HCT116 (cell line): ENCODE measurements around the gene CDK14. TPM values are rescaled to one million over a fixed set of nuclear protein-coding genes. Genes with fewer than 3 reads are reported as not detected.

ENCODE experiments used
- ATAC-seq: fragments of 200-7000 bp; cut with Tn5 transposase; 2 replicates; pipeline ENCODE4 v1.9.1; 2020; ENCODE audit warnings: mild to moderate bottlenecking, moderate library complexity
- BruUV-seq: library from RNA; stranded (reverse); fragments of 400-500 nt; replicated peaks from 2 replicates; lab custom pipeline; 2021; lab: Mats Ljungman, UMichigan
- CTCF ChIA-PET: fragments of 300-600 bp; sonication (Branson Sonifier 250); formaldehyde crosslinking; loops from one replicate; lab custom pipeline; 2021; ENCODE audit warnings: antibody characterized with exemption; lab: Charles Lee
- POLR2A ChIA-PET: fragments of 300-600, 350-600 bp; sonication (Branson Sonifier 250); formaldehyde crosslinking; loops from one replicate; lab custom pipeline; 2021; ENCODE audit warnings: antibody characterized with exemption; lab: Charles Lee
- RAD21 ChIA-PET, 2 experiments: fragments of 300-600 bp; sonication (Branson Sonifier 250); formaldehyde crosslinking; loops; one replicate each; lab custom pipeline; 2023; ENCODE audit warnings: low total read pairs in 2 of 2; ENCODE audit not compliant: uncharacterized antibody in 2 of 2, unreplicated experiment in 2 of 2, low non-redundant PET in 1 of 2; lab: Charles Lee
- DNase-seq: peaks from one replicate; pipeline ENCODE4 v3.0.0-alpha.2; 2010; ENCODE audit warnings: low read depth, low spot score
- H2AFZ ChIP-seq: fragments of 200-600 bp; shearing (Covaris generic), sonication (generic); 2 replicates; pipeline ENCODE4 v1.6.1; 2017; ENCODE audit warnings: low read depth, mixed run types, mixed read lengths, antibody characterized with exemption, low read length; ENCODE audit not compliant: poor library complexity, severe bottlenecking
- H3K27ac ChIP-seq: 2 replicates; pipeline ENCODE4 v1.5.1; 2012; ENCODE audit warnings: low read depth, low read length
- H3K27me3 ChIP-seq: fragments of 200-600 bp; sonication (generic); 2 replicates; pipeline ENCODE4 v1.6.1; 2016; ENCODE audit warnings: mixed run types, low read length, mixed read lengths; ENCODE audit not compliant: insufficient read depth
- H3K36me3 ChIP-seq, 2 experiments: fragments of 200-500 bp in 1 of 2; fragments of 200-600 bp in 1 of 2; sonication (Bioruptor generic) in 1 of 2; sonication (generic) in 1 of 2; 2 replicates each; pipeline versions ENCODE4 v1.5.1 to v1.6.1; 2014 to 2016; ENCODE audit warnings: low read length in 2 of 2, inconsistent platforms in 1 of 2, mixed read lengths in 1 of 2, mixed run types in 1 of 2; ENCODE audit not compliant: insufficient read depth in 2 of 2, control insufficient read depth in 1 of 2
- H3K4me1 ChIP-seq, 2 experiments: fragments of 200-600 bp in 1 of 2; sonication (generic) in 1 of 2; 2 replicates each; pipeline versions ENCODE4 v1.5.1 to v1.6.1; 2012 to 2017; ENCODE audit warnings: low read length in 2 of 2, inconsistent platforms in 1 of 2, mild to moderate bottlenecking in 1 of 2, mixed read lengths in 1 of 2, mixed run types in 1 of 2, moderate library complexity in 1 of 2; ENCODE audit not compliant: insufficient read depth in 2 of 2, control insufficient read depth in 1 of 2
- H3K4me2 ChIP-seq: fragments of 200-600 bp; sonication (generic); 2 replicates; pipeline ENCODE4 v1.6.1; 2017; ENCODE audit warnings: mixed run types, low read length, mixed read lengths
- H3K4me3 ChIP-seq, 2 experiments: fragments of 200-600 bp in 1 of 2; sonication (generic) in 1 of 2; replicated peaks in 1 of 2; 2 replicates each; pipeline ENCODE4 v1.5.1; 2011 to 2016; ENCODE audit warnings: low read length in 2 of 2, control low read depth in 1 of 2, low read depth in 1 of 2, mild to moderate bottlenecking in 1 of 2, mixed read lengths in 1 of 2, mixed run types in 1 of 2
- H3K79me2 ChIP-seq: fragments of 200-600 bp; sonication (generic); 2 replicates; pipeline ENCODE4 v1.6.1; 2017; ENCODE audit warnings: mild to moderate bottlenecking, mixed run types, low read length, moderate library complexity, mixed read lengths; ENCODE audit not compliant: insufficient read depth
- H3K9ac ChIP-seq: fragments of 200-600 bp; sonication (generic); 2 replicates; pipeline ENCODE4 v1.6.1; 2016; ENCODE audit warnings: low read length, mixed read lengths
- H3K9me2 ChIP-seq: fragments of 200-600 bp; sonication (generic), shearing (Covaris generic); 2 replicates; pipeline ENCODE4 v1.6.1; 2017; ENCODE audit warnings: mixed run types, mild to moderate bottlenecking, moderate library complexity; ENCODE audit not compliant: insufficient read depth
- H3K9me3 ChIP-seq, 2 experiments: fragments of 200-500 bp in 1 of 2; fragments of 200-600 bp in 1 of 2; sonication (Bioruptor generic) in 1 of 2; sonication (generic) in 1 of 2; 2 replicates each; pipeline ENCODE4 v1.6.1; 2014 to 2017; ENCODE audit warnings: low read length in 2 of 2, mixed read lengths in 2 of 2, inconsistent platforms in 1 of 2, low read depth in 1 of 2, mild to moderate bottlenecking in 1 of 2, mixed run types in 1 of 2, moderate library complexity in 1 of 2; ENCODE audit not compliant: control insufficient read depth in 1 of 2, insufficient read depth in 1 of 2
- H4K20me1 ChIP-seq: fragments of 200-600 bp; sonication (generic), shearing (Covaris generic); 2 replicates; pipeline ENCODE4 v1.6.1; 2017; ENCODE audit warnings: mixed run types, mild to moderate bottlenecking, moderate library complexity; ENCODE audit not compliant: insufficient read depth
- CEBPB ChIP-seq: IDR thresholded peaks from 2 replicates; pipeline ENCODE4 v1.6.1; 2012; ENCODE audit warnings: low read depth
- CTCF ChIP-seq, 3 experiments: fragments of 200-600 bp in 1 of 3; sonication (generic) in 1 of 3; IDR thresholded peaks in 2 of 3; conservative IDR thresholded peaks in 1 of 3; 2 replicates each; pipeline ENCODE4 v1.5.1; 2012 to 2017; ENCODE audit warnings: low read depth in 2 of 3, low read length in 2 of 3, antibody characterized with exemption in 1 of 3, borderline replicate concordance in 1 of 3, control low read depth in 1 of 3, mild to moderate bottlenecking in 1 of 3, mixed read lengths in 1 of 3, mixed run types in 1 of 3, moderate library complexity in 1 of 3; ENCODE audit not compliant: insufficient read depth in 1 of 3
- EGR1 ChIP-seq: IDR thresholded peaks from 2 replicates; pipeline ENCODE4 v1.6.1; 2012; ENCODE audit warnings: low read depth
- ELF1 ChIP-seq: IDR thresholded peaks from 2 replicates; pipeline ENCODE4 v1.6.1; 2012; ENCODE audit warnings: low read depth, borderline replicate concordance
- EZH2 ChIP-seq: fragments of 200-600 bp; sonication (generic); IDR thresholded peaks from 2 replicates; pipeline ENCODE4 v1.6.1; 2017; ENCODE audit warnings: antibody characterized with exemption, mixed run types
- EZH2phosphoT487 ChIP-seq: fragments of 200-600 bp; IDR thresholded peaks from 2 replicates; pipeline ENCODE4 v1.6.1; 2018; ENCODE audit warnings: antibody characterized with exemption, borderline replicate concordance
- JUND ChIP-seq: IDR thresholded peaks from 2 replicates; pipeline ENCODE4 v1.6.1; 2012
- MAX ChIP-seq: IDR thresholded peaks from 2 replicates; pipeline ENCODE4 v1.6.1; 2012
- POLR2A ChIP-seq: IDR thresholded peaks from 2 replicates; pipeline ENCODE4 v1.7.0; 2011; ENCODE audit warnings: borderline replicate concordance; ENCODE audit not compliant: insufficient read depth, insufficient read length; ENCODE audit errors: extremely low read depth
- RAD21 ChIP-seq: IDR thresholded peaks from 2 replicates; pipeline ENCODE4 v1.6.1; 2012; ENCODE audit warnings: low read depth, mild to moderate bottlenecking
- SIN3A ChIP-seq: IDR thresholded peaks from 2 replicates; pipeline ENCODE4 v1.6.1; 2012; ENCODE audit warnings: low read depth
- SRF ChIP-seq: IDR thresholded peaks from 2 replicates; pipeline ENCODE4 v1.6.1; 2012; ENCODE audit warnings: low read depth
- TCF7L2 ChIP-seq: IDR thresholded peaks from 2 replicates; pipeline ENCODE4 v1.7.0; 2011; ENCODE audit warnings: borderline replicate concordance, inconsistent platforms; ENCODE audit not compliant: insufficient read depth, insufficient read length; ENCODE audit errors: extremely low read depth
- YY1 ChIP-seq: IDR thresholded peaks from 2 replicates; pipeline ENCODE4 v1.6.1; 2011; ENCODE audit warnings: low read length, low read depth, moderate library complexity, mild to moderate bottlenecking; ENCODE audit not compliant: insufficient replicate concordance; ENCODE audit errors: extremely low read depth
- ZBTB33 ChIP-seq: IDR thresholded peaks from 2 replicates; pipeline ENCODE4 v1.6.1; 2011; ENCODE audit warnings: mild to moderate bottlenecking, low read length, moderate library complexity; ENCODE audit not compliant: insufficient replicate concordance; ENCODE audit errors: extremely low read depth
- intact Hi-C: fragments of 100-400 bp; cut with micrococcal nuclease; formaldehyde crosslinking; loops from 2 replicates; pipeline ENCODE4 v1.10.0; 2022
- total RNA-seq: library from RNA; stranded (reverse); gene quantifications from one replicate; pipeline ENCODE4 v1.2.1, GENCODE V29; 2021; ENCODE audit not compliant: unreplicated experiment

Gene CDK14
- total RNA-seq, 1 experiment from 2014 or later = 10.2 TPM

GRCh38 chr7:90789736-90790306 is 193.7 kb downstream of the CDK14 start:
- ChIA-PET CTCF (no interaction called here), POLR2A (no interaction called here), RAD21 (no interaction called here)
- no peak for TF ChIP-seq ELF1
- TF ChIP-seq EGR1 = no peak
- intact Hi-C loops = no loop called here
- Histone ChIP-seq H2AFZ (no peak overlapping the region), H3K9me3 (peaks cover 0 to 4% of the 10 kb centered on the region in 2 experiments; a peak in 1 of 4 replicates), H3K4me2 (no peak overlapping the region), H3K9ac (no peak overlapping the region), H3K27me3 (no peaks in the 10 kb centered on the region), H4K20me1 (no peaks in the 10 kb centered on the region), H3K27ac (no peak overlapping the region), H3K79me2 (no peaks in the 10 kb centered on the region), H3K4me3 (no peak overlapping the region), H3K4me1 (no peaks in the 10 kb centered on the region), H3K36me3 (no peaks in the 10 kb centered on the region), H3K9me2 (no peaks in the 10 kb centered on the region)
- ATAC-seq (no peak), DNase-seq (no peak)
- no TSS peak for BruUV-seq

- CTCF ChIA-PET = no interaction called here
- intact Hi-C loops = no loop called here
- H3K9me3 ChIP-seq = peaks cover 0 to 4% of the 10 kb centered on the region in 2 experiments; a peak in 1 of 4 replicates
- no peaks in the 10 kb centered on the region for H3K4me1 ChIP-seq
- RAD21 ChIA-PET = no interaction called here
- H2AFZ ChIP-seq = no peak overlapping the region
- POLR2A ChIA-PET = no interaction called here
- no TSS peak for BruUV-seq
- no peak overlapping the region for H3K9ac ChIP-seq
- TF ChIP-seq ZBTB33 = no peak
- no peak for TF ChIP-seq EZH2phosphoT487
- TF ChIP-seq CTCF (IDR thresholded peaks at IDR 0.05 in 2 of 3, conservative IDR thresholded peaks at IDR 0.05 in 1 of 3; ENCODE audit: borderline replicate concordance in 1 of 3, insufficient read depth in 1 of 3, low read depth in 2 of 3, low read length in 2 of 3) = no peak
- no peak for TF ChIP-seq JUND
- no peak for TF ChIP-seq MAX
- TF ChIP-seq EGR1 = no peak
- no peak for TF ChIP-seq EZH2
- TF ChIP-seq YY1 = no peak
- TF ChIP-seq CEBPB = no peak
- no peak for TF ChIP-seq RAD21
- no peak for TF ChIP-seq SRF
- TF ChIP-seq POLR2A = no peak
- no peak for TF ChIP-seq SIN3A
- no peak for TF ChIP-seq TCF7L2
- H3K79me2 ChIP-seq = no peaks in the 10 kb centered on the region
- ATAC-seq (no peak), DNase-seq (no peak)
- H3K27me3 ChIP-seq = no peaks in the 10 kb centered on the region
- H4K20me1 ChIP-seq = no peaks in the 10 kb centered on the region
- no peak overlapping the region for H3K4me2 ChIP-seq
- H3K4me3 ChIP-seq = no peak overlapping the region
- no peaks in the 10 kb centered on the region for H3K36me3 ChIP-seq
- no peaks in the 10 kb centered on the region for H3K9me2 ChIP-seq
- no peak overlapping the region for H3K27ac ChIP-seq
Measured at GRCh38 chr7:90791596-90791995, 195.5 kb downstream of the CDK14 start.
